Peyer's patch (tissue), 4 donors: ENCODE results near the gene PCDH12.

Experiments
- CTCF ChIP-seq, 6 experiments: fragments of 450-650 bp in 4 of 6; fragments of 200-600 bp in 2 of 6; sonication (generic) in 1 of 6; IDR thresholded peaks; one replicate each; pipeline ENCODE4 v1.5.1; 2017 to 2019; ENCODE audit warnings: antibody characterized with exemption in 6 of 6, mild to moderate bottlenecking in 3 of 6, moderate library complexity in 1 of 6
- POLR2A ChIP-seq, 2 donors: fragments of 450-650 bp; IDR thresholded peaks; one replicate each; pipeline ENCODE4 v1.5.1; 2017; ENCODE audit warnings: antibody characterized with exemption in 2 of 2, mild to moderate bottlenecking in 2 of 2, moderate library complexity in 2 of 2

- no peak for TF ChIP-seq POLR2A (IDR thresholded peaks at IDR 0.05)
- no peak for TF ChIP-seq CTCF (IDR thresholded peaks at IDR 0.05)
Observed at GRCh38 chr5:141929398-141930058, 28.5 kb downstream of the PCDH12 start.
